HG03520 (cell line): ENCODE data around the gene POC5.
"Not testable (repeated sequence)": the region's sequence is repeated elsewhere in the genome, so short reads cannot be mapped to it uniquely, and the experiment has no call there.

Source experiments
- ATAC-seq: cut with Tn5 transposase; IDR thresholded peaks from one replicate; pipeline ENCODE4 v1.9.1; 2021; ENCODE audit warnings: mild to moderate bottlenecking, moderate library complexity; ENCODE audit not compliant: unreplicated experiment

Gene POC5

GRCh38 chr5:75717082-75717922, at the start of gene POC5:
POC5 (minus strand) TSS chr5:75717437; CDS start chr5:75712937, 4,500 bp downstream.
- ATAC-seq, result peak; percentile 94

DNA sequence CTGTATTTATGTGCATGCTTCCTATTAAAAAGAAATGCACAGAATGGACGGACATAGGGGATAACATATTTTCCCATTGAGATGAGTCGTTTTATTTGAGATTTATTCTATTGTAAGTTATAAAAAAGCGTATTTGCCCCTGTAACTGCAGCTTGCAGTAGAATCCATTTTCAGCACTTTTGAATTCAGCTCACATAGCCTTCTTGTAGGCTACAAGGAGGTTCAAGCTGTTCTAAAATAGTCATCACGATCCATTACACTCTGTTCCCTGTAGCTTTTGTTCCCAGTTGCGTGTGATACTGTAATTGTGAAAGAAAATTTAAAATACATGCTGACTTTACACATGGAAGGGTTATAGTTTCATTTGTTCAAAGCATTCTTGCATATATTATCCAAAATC, 40.9 kb upstream of the POC5 start:
- no peak for ATAC-seq

- no peak for ATAC-seq
Measured at GRCh38 chr5:75756981-75757380, 39.7 kb upstream of the POC5 start.

- no peak for ATAC-seq
Measured at GRCh38 chr5:75756211-75756610, 39.0 kb upstream of the POC5 start.

- no peak for ATAC-seq
Measured at GRCh38 chr5:75753182-75753581, 35.9 kb upstream of the POC5 start.

- ATAC-seq, result no peak
Measured at GRCh38 chr5:75744355-75744754, 27.1 kb upstream of the POC5 start.

DNA sequence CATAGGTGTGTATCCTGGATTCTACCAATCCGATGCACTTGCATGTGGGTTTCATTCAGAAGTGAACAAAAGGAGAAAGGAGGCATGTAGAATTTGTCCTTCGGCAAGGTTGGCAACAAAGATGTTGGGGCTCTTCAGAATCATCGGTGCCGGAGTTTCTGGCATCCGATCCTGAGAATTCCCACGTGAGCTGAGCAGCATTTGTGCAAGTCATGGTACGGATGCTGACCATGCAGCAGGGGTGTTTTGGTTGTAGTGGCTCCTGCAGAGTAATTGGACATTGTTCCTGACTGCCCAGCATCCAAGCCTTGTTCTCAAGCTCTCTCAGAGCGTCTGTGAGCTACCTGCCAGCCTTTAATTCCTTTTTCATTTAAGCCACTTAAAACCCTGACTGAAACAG, 19.0 kb upstream of the POC5 start:
- no peak for ATAC-seq

DNA sequence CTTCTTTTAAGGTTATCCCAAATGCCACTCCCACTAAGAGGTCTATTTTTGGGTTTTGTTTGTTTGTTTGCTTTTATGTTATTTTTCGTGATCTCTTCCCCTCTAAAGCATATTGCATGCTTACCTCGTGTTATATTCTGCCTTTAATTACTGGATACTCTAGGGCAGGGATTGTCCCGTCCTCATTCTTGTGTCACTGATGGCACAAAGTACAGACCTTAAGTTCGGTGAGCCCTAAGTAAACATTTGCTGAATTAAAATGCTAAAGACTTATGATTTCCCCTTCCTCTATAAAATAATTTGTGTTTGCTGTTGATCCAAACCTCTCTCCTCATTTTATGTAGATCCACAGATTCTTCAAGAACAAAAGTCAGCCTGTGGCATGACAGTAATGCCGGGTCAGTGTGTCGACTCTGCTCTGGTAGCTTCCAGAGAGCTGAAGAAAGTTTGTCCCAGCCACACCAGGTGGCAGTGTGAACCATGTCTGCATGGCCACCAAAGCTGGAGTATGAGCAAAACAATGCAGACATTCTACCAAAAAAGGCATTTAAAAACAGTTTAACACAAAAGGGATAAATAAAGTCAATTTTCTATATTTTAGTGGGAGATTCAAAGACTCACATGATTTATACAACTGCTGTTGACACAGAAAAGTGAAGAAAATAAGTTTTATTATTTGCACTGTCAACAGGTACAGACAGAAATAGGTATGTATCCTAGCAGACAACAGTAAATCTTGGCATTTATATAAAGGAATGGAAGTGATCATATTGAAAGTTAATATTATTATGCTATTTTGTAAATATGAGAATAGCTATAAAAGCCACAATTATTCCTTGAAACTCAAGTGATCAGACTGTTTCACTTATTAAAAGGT, 17.9 kb upstream of the POC5 start:
- no peak for ATAC-seq

DNA sequence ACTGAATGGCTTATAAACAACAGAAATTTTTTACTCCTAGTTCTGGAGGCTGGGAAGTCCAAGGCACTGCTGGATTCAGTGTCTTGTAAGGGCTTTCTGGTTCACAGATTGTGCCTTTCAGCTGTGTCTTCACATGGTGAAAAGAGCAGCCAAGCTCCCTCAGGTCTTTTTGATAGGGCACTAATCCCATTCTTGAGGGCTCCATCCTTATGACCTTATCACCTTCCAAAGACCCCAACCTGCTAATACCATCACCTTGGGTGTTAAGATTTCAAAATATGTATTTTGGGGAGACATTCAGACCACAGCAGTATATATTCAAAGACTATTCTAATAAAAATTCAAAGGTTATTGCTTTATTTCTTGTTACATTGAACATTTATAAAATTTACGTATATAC, 16.5 kb upstream of the POC5 start:
- no peak for ATAC-seq

DNA sequence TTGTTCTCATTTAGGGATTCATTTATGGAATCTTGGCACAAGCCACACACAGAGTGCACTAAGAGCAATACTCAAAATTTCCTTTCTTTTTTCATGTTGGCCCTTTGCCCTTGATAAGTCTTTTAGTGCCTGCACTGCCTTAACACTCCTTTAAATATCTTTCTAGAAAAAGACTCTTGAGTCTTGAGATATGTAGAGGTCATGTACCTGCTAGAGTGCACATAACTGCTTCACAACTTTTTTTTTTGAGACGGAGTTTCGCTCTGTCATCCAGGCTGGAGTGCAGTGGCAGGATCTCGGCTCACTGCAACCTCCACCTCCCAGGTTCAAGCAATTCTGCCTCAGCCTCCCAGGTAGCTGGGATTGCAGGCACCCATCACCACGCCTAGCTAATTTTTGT, 14.3 kb upstream of the POC5 start:
- not testable (repeated sequence) for ATAC-seq

GRCh38 chr5:75729321-75729720, 12.1 kb upstream of the POC5 start:
- ATAC-seq, result no peak

DNA sequence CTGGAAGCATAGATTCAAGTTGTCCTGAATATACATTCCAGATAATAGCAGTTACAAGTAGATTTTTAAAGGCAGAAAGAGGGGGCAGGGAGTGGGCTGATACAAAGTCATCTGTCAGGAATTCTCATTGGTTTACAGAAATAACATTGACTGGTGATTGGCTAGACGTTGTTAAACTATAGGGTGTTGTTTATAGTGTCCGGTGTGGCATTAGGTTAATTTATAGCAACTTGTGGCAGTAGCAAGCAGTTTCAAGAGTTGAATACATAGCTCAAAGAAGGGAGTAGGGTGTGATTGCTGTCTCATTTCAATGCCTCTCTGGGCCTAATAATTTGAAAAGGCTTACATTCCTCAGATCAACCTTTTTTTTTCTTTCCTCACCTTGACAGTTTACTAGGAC, 10.7 kb upstream of the POC5 start:
- ATAC-seq, result no peak

DNA sequence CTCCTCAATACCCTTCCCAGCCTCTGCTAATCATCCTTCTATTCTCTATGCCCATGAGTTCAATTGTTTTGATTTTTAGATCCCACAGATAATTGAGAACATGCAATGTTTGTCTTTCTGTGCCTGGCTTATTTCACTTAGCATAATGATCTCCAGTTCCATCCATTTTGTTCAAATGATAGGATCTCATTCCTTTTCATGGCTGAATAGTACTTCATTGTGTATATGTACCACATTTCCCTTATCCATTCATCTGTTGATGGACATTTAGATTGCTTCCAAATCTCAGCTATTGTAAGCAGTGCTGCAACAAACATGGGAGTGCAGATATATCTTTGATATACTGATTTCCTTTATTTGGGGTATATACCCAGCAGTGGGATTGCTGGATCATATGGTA, 9.0 kb upstream of the POC5 start:
- ATAC-seq, result not testable (repeated sequence)

- ATAC-seq, result no peak
Measured at GRCh38 chr5:75723378-75723777, 6.1 kb upstream of the POC5 start.

GRCh38 chr5:75721573-75721972, 4.3 kb upstream of the POC5 start:
- no peak for ATAC-seq

- no peak for ATAC-seq
Measured at GRCh38 chr5:75720882-75721281, 3.6 kb upstream of the POC5 start.

DNA sequence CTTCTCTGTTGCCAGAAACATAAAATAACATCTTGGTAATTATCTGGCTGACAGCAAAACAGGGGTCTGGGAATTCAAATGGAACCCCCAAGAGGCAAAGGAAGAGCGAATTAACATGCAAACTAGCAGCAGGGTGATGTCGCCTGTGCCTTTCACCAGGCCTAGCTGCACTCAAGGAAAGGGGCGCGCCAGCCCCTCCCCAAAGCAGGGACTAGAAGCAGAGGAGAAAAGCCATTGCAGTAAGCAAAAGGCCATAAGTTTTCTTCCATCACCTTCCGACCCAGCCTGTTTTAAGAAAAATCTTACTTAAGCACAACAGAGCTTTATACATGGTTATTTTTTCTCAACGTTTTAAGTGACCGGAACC, 539 bp downstream of the POC5 start:
- peak; percentile 1 for ATAC-seq

DNA sequence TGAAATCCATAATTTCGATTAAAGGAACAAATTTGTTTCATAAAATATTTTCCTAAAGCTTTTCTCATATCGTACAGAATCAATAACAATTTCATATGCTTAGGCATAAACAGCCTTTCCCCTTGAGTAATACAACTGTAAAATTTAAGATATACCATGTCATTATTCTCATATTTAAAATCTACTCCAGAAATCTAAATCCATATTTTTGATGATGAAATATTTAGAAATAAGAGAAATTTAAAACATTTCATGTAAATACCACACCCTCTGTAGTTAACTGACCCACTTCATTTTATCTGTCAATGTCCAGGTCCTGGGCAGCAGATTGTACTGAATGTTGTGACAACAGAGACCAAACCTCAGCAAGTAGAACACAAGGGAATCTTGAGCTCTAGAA, 5.1 kb downstream of the POC5 start:
- no peak for ATAC-seq

DNA sequence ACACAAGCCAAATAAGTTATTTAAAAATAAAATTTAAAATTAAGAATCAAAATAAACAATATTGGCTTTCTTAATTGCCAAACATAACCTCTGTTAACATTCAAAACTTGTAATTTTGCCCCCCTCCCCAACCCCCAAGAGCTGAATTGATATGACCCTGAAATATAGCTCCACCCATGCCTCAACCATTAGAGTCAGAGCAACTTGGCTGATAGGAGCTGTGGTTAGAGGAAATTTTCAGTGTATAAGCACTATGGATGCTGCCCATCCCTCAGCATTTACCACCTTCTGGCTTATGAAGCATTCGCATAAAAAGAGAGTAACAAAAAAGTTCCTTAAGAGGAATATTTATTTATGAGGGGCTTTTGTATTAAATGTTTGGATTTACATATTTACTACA, 6.1 kb downstream of the POC5 start:
- no peak for ATAC-seq

DNA sequence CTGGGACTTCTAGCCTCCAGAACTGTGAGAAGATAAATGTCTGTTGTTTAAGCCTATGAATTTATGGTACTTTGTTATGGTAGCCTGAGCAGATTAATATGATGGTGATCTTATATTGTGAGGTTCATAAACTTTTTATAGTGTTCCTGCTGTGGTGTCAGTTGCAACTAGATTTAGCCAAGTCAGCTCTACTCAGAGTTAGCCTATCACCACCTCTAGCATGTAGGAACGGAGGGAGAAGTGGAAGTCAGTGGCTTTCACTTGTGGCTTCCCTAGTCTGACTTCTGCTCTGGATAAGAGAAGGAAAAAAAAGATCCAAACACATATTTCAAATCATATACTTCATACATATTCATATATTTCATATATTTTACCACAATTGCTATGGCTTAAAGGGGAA, 6.6 kb downstream of the POC5 start:
- no peak for ATAC-seq

- ATAC-seq, result no peak
Measured at GRCh38 chr5:75707911-75708509, 9.2 kb downstream of the POC5 start.

GRCh38 chr5:75706775-75707174, 10.5 kb downstream of the POC5 start:
- no peak for ATAC-seq
